Thymus (tissue), 11 donors: Measurements from ENCODE around the gene OR6X1. TPM values are rescaled to one million over a fixed set of nuclear protein-coding genes. Genes with fewer than 3 reads are reported as not detected.
"Not testable (repeated sequence)": the region's sequence is repeated elsewhere in the genome, so short reads cannot be mapped to it uniquely, and the experiment has no call there.

Experiments
- DNase-seq, 9 donors: peaks; one replicate each; pipeline ENCODE4 v3.0.0-alpha.2; 2013; ENCODE audit warnings: low spot score in 9 of 9, low read depth in 6 of 9, missing footprints in 1 of 9
- H3K27ac ChIP-seq, 2 donors: one replicate each; pipeline ENCODE4 v1.5.1; 2013; ENCODE audit warnings: control low read depth in 1 of 2, low read depth in 1 of 2, low read length in 1 of 2, mild to moderate bottlenecking in 1 of 2, moderate library complexity in 1 of 2
- H3K27me3 ChIP-seq, 2 donors: one replicate each; pipeline ENCODE4 v1.5.1; 2013; ENCODE audit warnings: low read length in 1 of 2; ENCODE audit not compliant: control insufficient read depth in 2 of 2, insufficient read depth in 1 of 2
- H3K36me3 ChIP-seq, 2 donors: one replicate each; pipeline ENCODE4 v1.5.1; 2013; ENCODE audit warnings: low read length in 1 of 2, mild to moderate bottlenecking in 1 of 2, moderate library complexity in 1 of 2; ENCODE audit not compliant: control insufficient read depth in 2 of 2, insufficient read depth in 2 of 2
- H3K4me1 ChIP-seq, 2 donors: one replicate each; pipeline ENCODE4 v1.5.1; 2013; ENCODE audit warnings: low read length in 2 of 2; ENCODE audit not compliant: control insufficient read depth in 2 of 2, insufficient read depth in 2 of 2
- H3K4me3 ChIP-seq, 2 donors: one replicate each; pipeline ENCODE4 v1.5.1; 2013; ENCODE audit warnings: low read length in 2 of 2, control low read depth in 1 of 2, mild to moderate bottlenecking in 1 of 2
- H3K9me3 ChIP-seq, 2 donors: one replicate each; pipeline ENCODE4 v1.5.1; 2013; ENCODE audit warnings: low read length in 1 of 2, mild to moderate bottlenecking in 1 of 2; ENCODE audit not compliant: control insufficient read depth in 2 of 2, insufficient read depth in 1 of 2
- WGBS: extraction: QIAGEN DNeasy Blood & Tissue Kit; methylation state at CpG from one replicate; pipeline ENCODE4 v1.1.7; 2013; 5-methylcytosine and 5-hydroxymethylcytosine counted together
- polyA plus RNA-seq: library from polyadenylated mRNA; stranded (reverse); fragments of 200-250 nt; gene quantifications from one replicate; pipeline ENCODE4 v1.2.3, GENCODE V29; 2013
- total RNA-seq: library from RNA; stranded (reverse); fragments of 120-200 nt; gene quantifications from one replicate; pipeline ENCODE4 v1.2.4, GENCODE V29; 2013
- donor health status: healthy.

The OR6X1 gene
- total and polyA plus RNA-seq, 2 donors, result not detected

GRCh38 chr11:123762422-123762821, 8.1 kb upstream of the OR6X1 start:
- DNase-seq, result no peak
- no peak overlapping the region for H3K4me3 ChIP-seq
- no peaks in the 10 kb centered on the region for H3K36me3 ChIP-seq
- no peak overlapping the region for H3K27ac ChIP-seq
- peaks cover 0 to 6% of the 10 kb centered on the region in 2 donors for H3K9me3 ChIP-seq
- H3K4me1 ChIP-seq, result no peaks in the 10 kb centered on the region
- no peaks in the 10 kb centered on the region for H3K27me3 ChIP-seq

- Histone ChIP-seq H3K9me3 (peaks cover 0 to 6% of the 10 kb centered on the region in 2 donors), H3K4me1 (no peaks in the 10 kb centered on the region), H3K27me3 (no peaks in the 10 kb centered on the region), H3K27ac (no peak overlapping the region), H3K36me3 (no peaks in the 10 kb centered on the region), H3K4me3 (no peak overlapping the region)
- no peak for DNase-seq
- 92% methylated on average over 1 of the region's 1 CpG for WGBS
Observed at GRCh38 chr11:123760894-123761293, 6.6 kb upstream of the OR6X1 start.

GRCh38 chr11:123757976-123758375, 3.7 kb upstream of the OR6X1 start:
- Histone ChIP-seq H3K36me3 (no peaks in the 10 kb centered on the region), H3K4me3 (no peak overlapping the region), H3K27me3 (no peaks in the 10 kb centered on the region), H3K27ac (no peak overlapping the region), H3K4me1 (no peaks in the 10 kb centered on the region), H3K9me3 (peaks cover 0 to 6% of the 10 kb centered on the region in 2 donors)
- no peak for DNase-seq
- 90% methylated on average over 3 of the region's 3 CpGs for WGBS

- no peak overlapping the region for H3K27ac ChIP-seq
- H3K4me3 ChIP-seq, result no peak overlapping the region
- WGBS, result 96% methylated on average over 3 of the region's 3 CpGs
- H3K4me1 ChIP-seq, result no peaks in the 10 kb centered on the region
- DNase-seq, result no peak
- H3K27me3 ChIP-seq, result no peaks in the 10 kb centered on the region
- no peaks in the 10 kb centered on the region for H3K9me3 ChIP-seq
- no peaks in the 10 kb centered on the region for H3K36me3 ChIP-seq
Observed at GRCh38 chr11:123755813-123756212, 1.5 kb upstream of the OR6X1 start.

- Histone ChIP-seq H3K4me1 (no peaks in the 10 kb centered on the region), H3K9me3 (no peaks in the 10 kb centered on the region), H3K36me3 (no peaks in the 10 kb centered on the region), H3K27me3 (no peaks in the 10 kb centered on the region), H3K4me3 (no peak overlapping the region), H3K27ac (no peak overlapping the region)
- DNase-seq, result no peak
Observed at GRCh38 chr11:123755344-123755743, 1.0 kb upstream of the OR6X1 start.

GRCh38 chr11:123753110-123753509, 1.2 kb downstream of the OR6X1 start:
- DNase-seq, result no peak
- no peaks in the 10 kb centered on the region for H3K36me3 ChIP-seq
- no peaks in the 10 kb centered on the region for H3K9me3 ChIP-seq

GRCh38 chr11:123751781-123752180, 2.5 kb downstream of the OR6X1 start:
- Histone ChIP-seq H3K4me3 (no peak overlapping the region), H3K27ac (no peak overlapping the region), H3K9me3 (no peaks in the 10 kb centered on the region), H3K4me1 (no peaks in the 10 kb centered on the region), H3K36me3 (no peaks in the 10 kb centered on the region), H3K27me3 (no peaks in the 10 kb centered on the region)
- 88% methylated on average over 1 of the region's 1 CpG for WGBS
- DNase-seq, result no peak

More at GRCh38 chr11:123753110-123753509, 1.2 kb downstream of the OR6X1 start:
- Histone ChIP-seq H3K27me3 (no peaks in the 10 kb centered on the region), H3K4me3 (no peak overlapping the region), H3K27ac (no peak overlapping the region), H3K4me1 (no peaks in the 10 kb centered on the region)

- DNase-seq, H3K27me3 ChIP-seq, H3K4me1 ChIP-seq, H3K4me3 ChIP-seq, H3K9me3 ChIP-seq, H3K27ac ChIP-seq, H3K36me3 ChIP-seq: not testable (repeated sequence)
- WGBS, result 71% methylated on average over 2 of the region's 2 CpGs
Observed at GRCh38 chr11:123748349-123748748, 6.0 kb downstream of the OR6X1 start.

- Histone ChIP-seq H3K27ac (no peak overlapping the region), H3K36me3 (no peaks in the 10 kb centered on the region), H3K4me1 (peaks cover 3 to 5% of the 10 kb centered on the region in 2 donors), H3K9me3 (no peaks in the 10 kb centered on the region), H3K4me3 (no peak overlapping the region), H3K27me3 (no peaks in the 10 kb centered on the region)
- 93% methylated on average over 2 of the region's 2 CpGs for WGBS
- no peak for DNase-seq
Observed at GRCh38 chr11:123745764-123746451, 8.4 kb downstream of the OR6X1 start.
